ENCODE results near the gene EFCAB8.

GRCh38 chr20:32991383-32991782 is 132.7 kb downstream of the EFCAB8 start:
- no peak for TF ChIP-seq CTCF (IDR thresholded peaks at IDR 0.05; ENCODE audit: low read depth, low read length)
- TF ChIP-seq POLR2A (IDR thresholded peaks at IDR 0.05; ENCODE audit: extremely low read depth, insufficient read length) = no peak
- TF ChIP-seq, protein P1, sequence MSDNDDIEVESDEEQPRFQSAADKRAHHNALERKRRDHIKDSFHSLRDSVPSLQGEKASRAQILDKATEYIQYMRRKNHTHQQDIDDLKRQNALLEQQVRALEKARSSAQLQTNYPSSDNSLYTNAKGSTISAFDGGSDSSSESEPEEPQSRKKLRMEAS (IDR thresholded peaks at IDR 0.05; ENCODE audit: low read depth, low read length) = no peak

All from NB4 (cell line).